Neural crest cell (in vitro differentiated cells): ENCODE data around the gene ALCAM. TPM values are rescaled to one million over a fixed set of nuclear protein-coding genes. Genes with fewer than 3 reads are reported as not detected.

Experiments
- DNase-seq: peaks from one replicate; pipeline ENCODE4 v3.0.0; 2021; ENCODE audit warnings: low read depth, mixed read lengths, low spot score
- H3K27ac Mint-ChIP-seq: one replicate; pipeline ENCODE4 v1.8.0; 2021; ENCODE audit warnings: mild to moderate bottlenecking, mixed read lengths; ENCODE audit not compliant: unreplicated experiment
- H3K27me3 Mint-ChIP-seq: 2 replicates; pipeline ENCODE4 v1.8.0; 2021; ENCODE audit warnings: low read depth, mild to moderate bottlenecking, mixed read lengths
- H3K36me3 Mint-ChIP-seq: 2 replicates; pipeline ENCODE4 v1.8.0; 2021; ENCODE audit warnings: low read depth, mild to moderate bottlenecking, mixed read lengths
- H3K4me1 Mint-ChIP-seq: 2 replicates; pipeline ENCODE4 v1.8.0; 2021; ENCODE audit warnings: mixed read lengths
- H3K4me3 Mint-ChIP-seq: one replicate; pipeline ENCODE4 v1.8.0; 2021; ENCODE audit warnings: mild to moderate bottlenecking, mixed read lengths
- H3K9me3 Mint-ChIP-seq: 2 replicates; pipeline ENCODE4 v1.8.0; 2021; ENCODE audit warnings: mixed read lengths
- total RNA-seq: library from RNA; stranded (reverse); gene quantifications from 2 replicates; pipeline ENCODE4 v1.2.1, GENCODE V29; 2021
- TF ChIP-seq, protein P1 (sequence below): fragments of 200-600 bp; sonication (generic); conservative IDR thresholded peaks from 2 replicates; pipeline ENCODE4 v1.5.0; 2021; ENCODE audit warnings: antibody characterized with exemption, mild to moderate bottlenecking

The ALCAM gene
- total RNA-seq, 1 donor from 2014 or later: 8.7 TPM

DNA sequence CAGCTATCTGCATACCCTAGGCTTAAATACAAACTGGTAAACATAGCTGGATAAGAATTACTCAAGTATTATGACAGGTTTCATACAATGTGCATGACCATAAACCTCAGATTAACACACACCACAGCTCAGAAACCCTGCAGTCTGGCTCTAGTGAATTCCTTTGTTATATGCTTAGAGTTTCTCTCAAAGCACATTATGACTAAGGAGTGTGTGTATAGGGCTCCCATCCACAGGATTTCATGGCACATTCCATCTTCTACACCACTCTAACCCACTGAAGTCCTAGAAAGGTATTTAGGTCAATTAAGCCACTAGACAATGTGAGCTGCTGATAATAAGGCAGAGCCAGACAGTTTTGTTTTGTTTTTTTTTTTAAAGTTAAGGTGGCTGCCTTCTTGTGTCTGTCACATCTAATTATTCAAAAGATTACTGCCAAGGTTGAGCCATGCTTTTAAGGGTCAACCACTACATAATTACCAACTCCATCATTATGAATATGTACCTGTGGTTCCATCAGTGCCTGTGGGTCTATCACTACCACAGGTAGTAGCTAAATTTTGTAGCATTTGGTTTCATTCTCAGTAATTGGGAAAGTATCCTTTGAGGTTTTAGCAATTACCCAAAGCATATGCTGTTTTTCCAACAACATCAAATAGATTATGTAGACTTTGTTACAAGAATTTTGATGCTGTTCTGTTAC lies 107.0 kb downstream of the ALCAM start:
- peaks cover 13% of the 10 kb centered on the region for H3K9me3 Mint-ChIP-seq
- H3K4me3 Mint-ChIP-seq: no peak overlapping the region
- no peak for DNase-seq
- no peak overlapping the region for H3K27ac Mint-ChIP-seq
- H3K27me3 Mint-ChIP-seq: no peaks in the 10 kb centered on the region
- TF ChIP-seq, protein P1, sequence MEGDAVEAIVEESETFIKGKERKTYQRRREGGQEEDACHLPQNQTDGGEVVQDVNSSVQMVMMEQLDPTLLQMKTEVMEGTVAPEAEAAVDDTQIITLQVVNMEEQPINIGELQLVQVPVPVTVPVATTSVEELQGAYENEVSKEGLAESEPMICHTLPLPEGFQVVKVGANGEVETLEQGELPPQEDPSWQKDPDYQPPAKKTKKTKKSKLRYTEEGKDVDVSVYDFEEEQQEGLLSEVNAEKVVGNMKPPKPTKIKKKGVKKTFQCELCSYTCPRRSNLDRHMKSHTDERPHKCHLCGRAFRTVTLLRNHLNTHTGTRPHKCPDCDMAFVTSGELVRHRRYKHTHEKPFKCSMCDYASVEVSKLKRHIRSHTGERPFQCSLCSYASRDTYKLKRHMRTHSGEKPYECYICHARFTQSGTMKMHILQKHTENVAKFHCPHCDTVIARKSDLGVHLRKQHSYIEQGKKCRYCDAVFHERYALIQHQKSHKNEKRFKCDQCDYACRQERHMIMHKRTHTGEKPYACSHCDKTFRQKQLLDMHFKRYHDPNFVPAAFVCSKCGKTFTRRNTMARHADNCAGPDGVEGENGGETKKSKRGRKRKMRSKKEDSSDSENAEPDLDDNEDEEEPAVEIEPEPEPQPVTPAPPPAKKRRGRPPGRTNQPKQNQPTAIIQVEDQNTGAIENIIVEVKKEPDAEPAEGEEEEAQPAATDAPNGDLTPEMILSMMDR: no peak
- peaks cover 8% of the 10 kb centered on the region for H3K36me3 Mint-ChIP-seq
- peaks cover 28% of the 10 kb centered on the region for H3K4me1 Mint-ChIP-seq

DNA sequence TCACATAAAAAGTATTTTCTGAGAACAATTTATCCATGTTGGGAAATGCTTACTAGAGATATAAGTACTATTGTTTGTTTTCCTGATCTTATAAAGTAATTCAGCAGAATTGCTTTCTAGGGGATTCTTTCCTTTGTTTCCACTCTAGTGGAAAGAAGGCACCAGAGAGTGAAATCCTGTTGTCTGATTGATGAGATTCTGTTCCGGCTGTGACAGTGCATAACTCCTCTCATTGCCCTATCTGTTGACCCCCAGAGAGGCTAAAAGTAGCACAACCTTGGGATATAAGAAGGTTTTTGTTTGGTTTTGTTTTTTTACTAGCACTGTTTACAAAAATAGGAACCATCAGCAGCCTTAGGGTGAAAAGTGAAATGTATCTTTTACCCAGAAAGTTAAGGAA lies 114.1 kb downstream of the ALCAM start:
- H3K36me3 Mint-ChIP-seq: peaks cover 8% of the 10 kb centered on the region
- peak overlapping the region; percentile 61 for H3K27ac Mint-ChIP-seq
- no peak for DNase-seq
- H3K9me3 Mint-ChIP-seq: peaks cover 13% of the 10 kb centered on the region
- peaks cover 28% of the 10 kb centered on the region for H3K4me1 Mint-ChIP-seq
- peak overlapping the region; percentile 39 for H3K4me3 Mint-ChIP-seq
- TF ChIP-seq, protein P1: no peak
- H3K27me3 Mint-ChIP-seq: no peaks in the 10 kb centered on the region

DNA sequence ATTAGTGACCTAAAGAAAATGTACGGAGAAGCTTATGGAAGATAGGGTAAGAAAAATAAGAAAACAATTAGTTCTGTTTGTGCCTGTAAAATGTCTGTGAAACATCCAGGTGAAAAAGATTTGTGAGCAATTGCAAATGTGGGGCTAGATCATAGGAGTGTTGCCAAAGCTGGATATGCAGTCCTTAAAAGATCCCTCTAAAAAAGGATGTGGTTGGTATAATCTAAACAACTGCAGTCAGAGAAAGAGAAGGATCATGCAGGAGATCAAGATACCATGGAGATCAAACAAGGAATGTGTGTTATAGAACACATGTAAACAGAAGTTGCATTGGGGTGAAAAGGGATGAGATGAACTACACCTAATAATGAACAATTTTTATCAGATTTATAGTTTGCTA lies 116.8 kb downstream of the ALCAM start:
- H3K27me3 Mint-ChIP-seq: no peaks in the 10 kb centered on the region
- TF ChIP-seq, protein P1: no peak
- H3K36me3 Mint-ChIP-seq: peaks cover 8% of the 10 kb centered on the region
- no peak for DNase-seq
- peaks cover 23% of the 10 kb centered on the region for H3K4me1 Mint-ChIP-seq
- no peak overlapping the region for H3K27ac Mint-ChIP-seq
- H3K4me3 Mint-ChIP-seq: no peak overlapping the region
- H3K9me3 Mint-ChIP-seq: peaks cover 12% of the 10 kb centered on the region

DNA sequence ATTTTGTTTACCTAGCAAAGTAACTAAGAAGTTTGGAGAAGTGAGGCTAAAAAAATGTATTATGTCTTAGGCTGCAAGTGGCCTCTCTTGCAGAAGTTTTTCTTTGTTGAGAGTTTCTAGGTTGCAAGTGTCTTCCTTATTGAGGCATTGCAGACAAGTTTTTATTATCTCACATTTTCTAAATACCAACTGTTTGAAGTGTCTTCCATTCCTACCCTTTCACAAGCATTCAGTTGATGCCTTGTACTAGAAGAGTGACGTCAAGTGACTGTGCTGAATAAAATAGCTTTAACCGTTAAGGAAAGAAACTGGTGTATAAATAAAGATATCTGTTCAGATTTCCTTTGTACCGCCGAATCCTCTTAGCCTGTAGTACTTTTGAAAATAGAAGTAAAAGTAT lies 123.3 kb downstream of the ALCAM start:
- TF ChIP-seq, protein P1: no peak

GRCh38 chr3:105493305-105493892 lies 126.7 kb downstream of the ALCAM start:
- Mint-ChIP-seq H3K9me3 (peaks cover 23% of the 10 kb centered on the region), H3K4me1 (peaks cover 27% of the 10 kb centered on the region), H3K27ac (no peak overlapping the region), H3K4me3 (no peak overlapping the region), H3K36me3 (peaks cover 20% of the 10 kb centered on the region), H3K27me3 (no peaks in the 10 kb centered on the region)
- TF ChIP-seq, protein P1: no peak
- no peak for DNase-seq

More for the DNA sequence above, 123.3 kb downstream of the ALCAM start:
- Mint-ChIP-seq H3K4me1 (peaks cover 8% of the 10 kb centered on the region), H3K36me3 (peaks cover 27% of the 10 kb centered on the region), H3K4me3 (no peak overlapping the region), H3K27me3 (no peaks in the 10 kb centered on the region), H3K27ac (no peak overlapping the region), H3K9me3 (peaks cover 34% of the 10 kb centered on the region)
- DNase-seq: no peak
